K562 (cell line): ENCODE results near the gene PHF21B. TPM values are rescaled to one million over a fixed set of nuclear protein-coding genes. Genes with fewer than 3 reads are reported as not detected.

Experiments
- ATAC-seq: fragments of 200-7000 bp; cut with Tn5 transposase; 3 replicates; pipeline ENCODE4 v1.9.1; 2020; ENCODE audit warnings: moderate library complexity
- BruUV-seq: library from RNA; stranded (reverse); fragments of 400-500 nt; replicated peaks from 2 replicates; lab custom pipeline; 2021; lab: Mats Ljungman, UMichigan
- CTCF ChIA-PET: fragments of 300-600 bp; formaldehyde crosslinking; extraction: SDS; loops from one replicate; lab custom pipeline; 2021; ENCODE audit warnings: low intra/inter-chr PET ratio; lab: Yijun Ruan, JAX
- POLR2A ChIA-PET: fragments of 300-600, 350-650 bp; sonication (Branson Sonifier 250); formaldehyde crosslinking; extraction: SDS; loops from one replicate; lab custom pipeline; 2021; ENCODE audit warnings: antibody characterized with exemption, inconsistent platforms; lab: Yijun Ruan, JAX
- DNase-seq, 4 experiments: peaks; one replicate each; pipeline versions ENCODE4 v3.0.0 to v3.0.0-alpha.2; 2011 to 2018; ENCODE audit warnings: low spot score in 3 of 4, mixed read lengths in 3 of 4; ENCODE audit errors: extremely low read depth in 1 of 4
- FAIRE-seq: peaks from 2 replicates; lab custom pipeline; 2011; peaks lifted over from hg19 to GRCh38; lab: Jason Lieb, UNC
- H2AFZ ChIP-seq: 2 replicates; pipeline ENCODE4 v1.6.0; 2011; ENCODE audit warnings: low read depth, low read length, control low read depth, inconsistent platforms
- H3K27ac ChIP-seq: fragments of 200-600 bp; 3 replicates; pipeline ENCODE4 v1.8.0; 2011; ENCODE audit warnings: low read depth, mild to moderate bottlenecking, control low read depth, inconsistent platforms, low read length, moderate library complexity, mixed read lengths; ENCODE audit errors: extremely low read depth
- H3K27me3 ChIP-seq, 2 experiments: fragments of 300-600 bp in 1 of 2; 2 replicates in 1 of 2; 3 replicates in 1 of 2; pipeline versions ENCODE4 v1.6.0 to v1.8.0; 2011; ENCODE audit warnings: inconsistent platforms in 2 of 2, low read length in 2 of 2, mild to moderate bottlenecking in 1 of 2, mixed read lengths in 1 of 2, moderate library complexity in 1 of 2; ENCODE audit not compliant: control insufficient read depth in 2 of 2, insufficient read depth in 2 of 2
- H3K36me3 ChIP-seq: fragments of 300-600 bp; 3 replicates; pipeline ENCODE4 v1.8.0; 2011; ENCODE audit warnings: mild to moderate bottlenecking, low read length, inconsistent platforms; ENCODE audit not compliant: control insufficient read depth, insufficient read depth
- H3K4me1 ChIP-seq, 2 experiments: fragments of 200-600 bp in 1 of 2; replicated peaks in 1 of 2; 2 replicates in 1 of 2; 3 replicates in 1 of 2; pipeline versions ENCODE4 v1.5.1 to v1.8.0; 2011; ENCODE audit warnings: inconsistent platforms in 2 of 2, low read length in 2 of 2, mild to moderate bottlenecking in 1 of 2, mixed read lengths in 1 of 2, moderate library complexity in 1 of 2; ENCODE audit not compliant: control insufficient read depth in 2 of 2, insufficient read depth in 2 of 2
- H3K4me2 ChIP-seq: 2 replicates; pipeline ENCODE4 v1.6.1; 2011; ENCODE audit warnings: low read length, control low read depth, inconsistent platforms, mixed read lengths; ENCODE audit not compliant: insufficient read depth
- H3K4me3 ChIP-seq: fragments of 200-600 bp; sonication (generic), shearing (Covaris generic); 2 replicates; pipeline ENCODE4 v1.5.1; 2016; ENCODE audit warnings: control low read depth, inconsistent platforms
- H3K79me2 ChIP-seq: fragments of 200-600 bp; 3 replicates; pipeline ENCODE4 v1.8.0; 2011; ENCODE audit warnings: low read length, inconsistent platforms; ENCODE audit not compliant: control insufficient read depth, insufficient read depth
- H3K9ac ChIP-seq, 2 experiments: 2 replicates each; pipeline versions ENCODE4 v1.6.0 to v1.6.1; 2011; ENCODE audit warnings: low read depth in 2 of 2, low read length in 2 of 2, control low read depth in 1 of 2, inconsistent platforms in 1 of 2, mild to moderate bottlenecking in 1 of 2, mixed read lengths in 1 of 2; ENCODE audit not compliant: insufficient read depth in 1 of 2
- H3K9me1 ChIP-seq: one replicate; pipeline ENCODE4 v1.6.0; 2011; ENCODE audit warnings: inconsistent platforms, mild to moderate bottlenecking, low read length, moderate library complexity; ENCODE audit not compliant: control insufficient read depth, insufficient read depth
- H3K9me3 ChIP-seq: replicated peaks from 2 replicates; pipeline ENCODE4 v1.5.1; 2011; ENCODE audit warnings: low read depth, low read length, inconsistent platforms; ENCODE audit not compliant: control insufficient read depth, insufficient read depth
- H4K20me1 ChIP-seq: replicated peaks from 2 replicates; pipeline ENCODE4 v1.6.1; 2011; ENCODE audit warnings: low read length, inconsistent platforms, mixed read lengths; ENCODE audit not compliant: control insufficient read depth, insufficient read depth
- FOXK1 ChIP-seq: sonication (generic); formaldehyde crosslinking; IDR thresholded peaks from 2 replicates; pipeline ENCODE4 v1.8.0; 2022; ENCODE audit warnings: missing genetic modification reagents, mild to moderate bottlenecking, borderline replicate concordance
- MEF2A ChIP-seq: IDR thresholded peaks from 2 replicates; pipeline ENCODE4 v1.6.1; 2011; ENCODE audit warnings: low read depth, mild to moderate bottlenecking, low read length, moderate library complexity; ENCODE audit not compliant: control insufficient read depth
- PHB2 ChIP-seq: fragments of 450-650 bp; IDR thresholded peaks from 2 replicates; pipeline ENCODE4 v1.6.1; 2017; ENCODE audit warnings: low read depth
- SNIP1 ChIP-seq: fragments of 450-650 bp; IDR thresholded peaks from 2 replicates; pipeline ENCODE4 v1.7.1; 2017; ENCODE audit warnings: low read depth, mild to moderate bottlenecking
- SP1 ChIP-seq: sonication (generic); formaldehyde crosslinking; IDR thresholded peaks from 2 replicates; pipeline ENCODE4 v1.8.1; 2022; ENCODE audit warnings: mild to moderate bottlenecking, missing genetic modification reagents
- SRSF9 ChIP-seq: fragments of 200-400 bp; formaldehyde crosslinking; IDR thresholded peaks from 2 replicates; pipeline ENCODE4 v1.6.1; 2017; ENCODE audit warnings: low read depth, low read length, borderline replicate concordance
- ZKSCAN1 ChIP-seq: fragments of 150-350 bp; IDR thresholded peaks from 2 replicates; pipeline ENCODE4 v1.6.1; 2016; ENCODE audit warnings: low read depth, low read length
- ZNF76 ChIP-seq: fragments of 250-450 bp; sonication (Bioruptor Pico); IDR thresholded peaks from 2 replicates; pipeline ENCODE4 v1.4.0; 2020; ENCODE audit warnings: mild to moderate bottlenecking, moderate library complexity, borderline replicate concordance
- ZZZ3 ChIP-seq: fragments of 450-650 bp; IDR thresholded peaks from 2 replicates; pipeline ENCODE4 v1.6.1; 2016; ENCODE audit warnings: antibody characterized with exemption, mild to moderate bottlenecking, moderate library complexity
- WGBS: fragments of 100-300 bp; shearing (Covaris generic); methylation state at CpG from one replicate; pipeline ENCODE4 v1.1.6; 2016; ENCODE audit warnings: low coverage, mixed read lengths; ENCODE audit not compliant: insufficient coverage; ENCODE audit errors: missing lambda C conversion rate; 5-methylcytosine and 5-hydroxymethylcytosine counted together
- in situ Hi-C: fragments of 300-500 bp; cut with MboI; formaldehyde crosslinking; loops from 4 replicates; pipeline ENCODE4 v1.15.0; 2018; ENCODE audit warnings: inconsistent platforms, mixed read lengths
- intact Hi-C: fragments of 100-400 bp; cut with micrococcal nuclease; formaldehyde crosslinking; loops from 2 replicates; pipeline ENCODE4 v1.14.2; 2022
- polyA plus RNA-seq, 8 experiments: library from polyadenylated mRNA; depleted of rRNA in 4 of 8; stranded (reverse) in 5 of 8; unstranded in 3 of 8; fragments of >200 nt; fragmentation: Nextera tagmentation in 2 of 8; fragmentation: Illumina TruSeq in 1 of 8; extraction: Ambion mirVana in 2 of 8; extraction: Trizol in 1 of 8; gene quantifications; 2 replicates each; pipeline versions ENCODE4 v1.2.1 to v1.2.3, GENCODE V29; 2011 to 2014; ENCODE audit warnings: inconsistent platforms in 1 of 8, missing spikeins in 1 of 8
- total RNA-seq, 7 experiments: library from RNA; depleted of rRNA in 6 of 7; stranded (reverse); fragments of >200 nt in 6 of 7; fragmentation: Illumina TruSeq in 2 of 7; extraction: Trizol in 2 of 7; gene quantifications; 2 replicates each; pipeline versions ENCODE4 v1.2.1 to v1.2.3, GENCODE V29; 2011 to 2021; ENCODE audit warnings: low replicate concordance in 1 of 7
- TF ChIP-seq, protein P1 (sequence below): fragments of 450-650 bp; IDR thresholded peaks from 2 replicates; pipeline ENCODE4 v1.7.1; 2018; ENCODE audit warnings: mild to moderate bottlenecking, low read depth; ENCODE audit not compliant: partially characterized antibody
- TF ChIP-seq, protein P2 (sequence below): sonication (generic); formaldehyde crosslinking; IDR thresholded peaks from 2 replicates; pipeline ENCODE4 v1.8.0; 2022; ENCODE audit warnings: mild to moderate bottlenecking, missing genetic modification reagents

Gene PHF21B
- total and polyA plus RNA-seq, 9 of the 15 experiments (the other 6 are each of a cell fraction or from before 2014, with no cell fraction given): 0.04 TPM; not detected in 8

DNA sequence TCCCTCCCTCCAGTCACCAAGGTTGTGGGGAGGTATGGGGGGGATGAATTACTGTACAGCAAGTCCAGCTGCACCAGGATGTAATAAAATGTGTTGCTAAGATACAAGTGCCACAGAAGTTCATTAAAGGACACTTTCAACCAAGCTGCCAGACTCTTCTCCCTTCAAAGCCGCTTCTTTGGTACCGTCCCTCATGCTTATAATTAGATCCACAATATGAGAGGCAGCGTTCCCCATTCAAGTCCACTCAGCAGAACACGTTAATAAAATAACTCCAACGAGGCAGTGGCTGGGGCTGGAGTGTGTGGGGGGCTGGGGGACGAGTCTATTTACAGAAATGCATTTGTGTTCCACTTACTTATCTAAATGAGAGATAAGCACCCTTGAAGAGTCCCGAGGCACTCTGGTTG lies 14.7 kb downstream of the PHF21B start:
- H3K79me2 ChIP-seq: no peaks in the 10 kb centered on the region
- intact Hi-C loops: no loop called here
- TF ChIP-seq, protein P1, sequence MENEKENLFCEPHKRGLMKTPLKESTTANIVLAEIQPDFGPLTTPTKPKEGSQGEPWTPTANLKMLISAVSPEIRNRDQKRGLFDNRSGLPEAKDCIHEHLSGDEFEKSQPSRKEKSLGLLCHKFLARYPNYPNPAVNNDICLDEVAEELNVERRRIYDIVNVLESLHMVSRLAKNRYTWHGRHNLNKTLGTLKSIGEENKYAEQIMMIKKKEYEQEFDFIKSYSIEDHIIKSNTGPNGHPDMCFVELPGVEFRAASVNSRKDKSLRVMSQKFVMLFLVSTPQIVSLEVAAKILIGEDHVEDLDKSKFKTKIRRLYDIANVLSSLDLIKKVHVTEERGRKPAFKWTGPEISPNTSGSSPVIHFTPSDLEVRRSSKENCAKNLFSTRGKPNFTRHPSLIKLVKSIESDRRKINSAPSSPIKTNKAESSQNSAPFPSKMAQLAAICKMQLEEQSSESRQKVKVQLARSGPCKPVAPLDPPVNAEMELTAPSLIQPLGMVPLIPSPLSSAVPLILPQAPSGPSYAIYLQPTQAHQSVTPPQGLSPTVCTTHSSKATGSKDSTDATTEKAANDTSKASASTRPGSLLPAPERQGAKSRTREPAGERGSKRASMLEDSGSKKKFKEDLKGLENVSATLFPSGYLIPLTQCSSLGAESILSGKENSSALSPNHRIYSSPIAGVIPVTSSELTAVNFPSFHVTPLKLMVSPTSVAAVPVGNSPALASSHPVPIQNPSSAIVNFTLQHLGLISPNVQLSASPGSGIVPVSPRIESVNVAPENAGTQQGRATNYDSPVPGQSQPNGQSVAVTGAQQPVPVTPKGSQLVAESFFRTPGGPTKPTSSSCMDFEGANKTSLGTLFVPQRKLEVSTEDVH: no peak
- TF ChIP-seq FOXK1 (no peak), ZKSCAN1 (no peak), SP1 (CRISPR knock-in tag) (no peak), ZZZ3 (no peak), MEF2A (no peak), SNIP1 (no peak), PHB2 (no peak), SRSF9 (no peak), ZNF76 (CRISPR knock-in tag) (no peak)
- TF ChIP-seq, protein P2, sequence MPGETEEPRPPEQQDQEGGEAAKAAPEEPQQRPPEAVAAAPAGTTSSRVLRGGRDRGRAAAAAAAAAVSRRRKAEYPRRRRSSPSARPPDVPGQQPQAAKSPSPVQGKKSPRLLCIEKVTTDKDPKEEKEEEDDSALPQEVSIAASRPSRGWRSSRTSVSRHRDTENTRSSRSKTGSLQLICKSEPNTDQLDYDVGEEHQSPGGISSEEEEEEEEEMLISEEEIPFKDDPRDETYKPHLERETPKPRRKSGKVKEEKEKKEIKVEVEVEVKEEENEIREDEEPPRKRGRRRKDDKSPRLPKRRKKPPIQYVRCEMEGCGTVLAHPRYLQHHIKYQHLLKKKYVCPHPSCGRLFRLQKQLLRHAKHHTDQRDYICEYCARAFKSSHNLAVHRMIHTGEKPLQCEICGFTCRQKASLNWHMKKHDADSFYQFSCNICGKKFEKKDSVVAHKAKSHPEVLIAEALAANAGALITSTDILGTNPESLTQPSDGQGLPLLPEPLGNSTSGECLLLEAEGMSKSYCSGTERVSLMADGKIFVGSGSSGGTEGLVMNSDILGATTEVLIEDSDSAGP (CRISPR knock-in tag): no peak

More for the DNA sequence above, 14.7 kb downstream of the PHF21B start:
- Histone ChIP-seq H3K4me3 (no peak overlapping the region), H2AFZ (no peak overlapping the region), H3K27me3 (peaks cover 5 to 82% of the 10 kb centered on the region in 2 experiments; a peak in 3 of 5 replicates), H3K9ac (no peak overlapping the region), H3K4me1 (no peaks in the 10 kb centered on the region; a peak in 1 of 5 replicates), H3K36me3 (no peaks in the 10 kb centered on the region), H3K9me1 (no peaks in the 10 kb centered on the region), H3K9me3 (no peaks in the 10 kb centered on the region), H3K4me2 (no peak overlapping the region), H3K27ac (no peak overlapping the region), H4K20me1 (no peaks in the 10 kb centered on the region)
- 3% methylated on average over 5 of the region's 7 CpGs for WGBS
- DNase-seq: no peak
- POLR2A ChIA-PET: interaction anchor here (1.1 kb wide), 1 partner anchor 15 kb away, joined by 3 read pairs; no protein-coding TSS in a partner anchor
- no peak for FAIRE-seq
- no peak for ATAC-seq
- CTCF ChIA-PET: no interaction called here
- no TSS peak for BruUV-seq
- in situ Hi-C loops: no loop called here
